IPS DF 19.7 (cell line): Measurements from ENCODE around the gene CIZ1.
"Not testable (repeated sequence)": the region's sequence is repeated elsewhere in the genome, so short reads cannot be mapped to it uniquely, and the experiment has no call there.

Experiments
- DNase-seq: peaks from one replicate; pipeline ENCODE4 v3.0.0-alpha.2; 2013; ENCODE audit warnings: low read depth, low spot score

Gene CIZ1

GRCh38 chr9:128145536-128145935 is 45.8 kb downstream of the CIZ1 start:
- DNase-seq = no peak

- no peak for DNase-seq
Observed at GRCh38 chr9:128144239-128145181, 46.9 kb downstream of the CIZ1 start.

- no peak for DNase-seq
Observed at GRCh38 chr9:128143525-128144238, 47.7 kb downstream of the CIZ1 start.

- DNase-seq = no peak
Observed at GRCh38 chr9:128142596-128142995, 48.8 kb downstream of the CIZ1 start.

GRCh38 chr9:128142061-128142460 is 49.3 kb downstream of the CIZ1 start:
- DNase-seq = no peak

GRCh38 chr9:128141604-128142003 is 49.8 kb downstream of the CIZ1 start:
- no peak for DNase-seq

GRCh38 chr9:128139621-128140020 is 51.8 kb downstream of the CIZ1 start:
- DNase-seq = no peak

GRCh38 chr9:128138001-128138400 is 53.4 kb downstream of the CIZ1 start:
- no peak for DNase-seq

- no peak for DNase-seq
Observed at GRCh38 chr9:128136816-128137793, 54.3 kb downstream of the CIZ1 start.

GRCh38 chr9:128135561-128135960 is 55.8 kb downstream of the CIZ1 start:
- not testable (repeated sequence) for DNase-seq

GRCh38 chr9:128132139-128132538 is 59.2 kb downstream of the CIZ1 start:
- not testable (repeated sequence) for DNase-seq

GRCh38 chr9:128131346-128131745 is 60.0 kb downstream of the CIZ1 start:
- not testable (repeated sequence) for DNase-seq

GRCh38 chr9:128130651-128131050 is 60.7 kb downstream of the CIZ1 start:
- not testable (repeated sequence) for DNase-seq

GRCh38 chr9:128129976-128130590 is 61.3 kb downstream of the CIZ1 start:
- DNase-seq = not testable (repeated sequence)

GRCh38 chr9:128128836-128129590 is 62.4 kb downstream of the CIZ1 start:
- DNase-seq = no peak

- DNase-seq = peak; percentile 80
Observed at GRCh38 chr9:128127990-128128835, 63.2 kb downstream of the CIZ1 start.

- peak; percentile 30 for DNase-seq
Observed at GRCh38 chr9:128127568-128127989, 63.8 kb downstream of the CIZ1 start, which contains the start of gene PTGES2. PTGES2 (minus strand) TSS chr9:128127729; CDS start chr9:128127717, 12 bp downstream.

- no peak for DNase-seq
Observed at GRCh38 chr9:128125580-128126354, 65.6 kb downstream of the CIZ1 start.
